Gastrocnemius medialis (tissue), 4 donors: ENCODE data around the gene ACADVL. TPM values are rescaled to one million over a fixed set of nuclear protein-coding genes. Genes with fewer than 3 reads are reported as not detected.

Source experiments
- ATAC-seq, 2 donors: fragments of 150-250 bp; one replicate each; pipeline ENCODE4 v1.9.1; 2016
- DNase-seq, 2 donors: peaks; one replicate each; pipeline ENCODE4 v3.0.0-alpha.2; 2019
- H3K27ac ChIP-seq, 4 donors: fragments of 200-600 bp; sonication (generic); 1 replicate in 1 of 4; 2 replicates in 3 of 4; pipeline ENCODE4 v1.5.1; 2016 to 2018; ENCODE audit warnings: mild to moderate bottlenecking in 2 of 4, moderate library complexity in 1 of 4
- H3K27me3 ChIP-seq, 3 donors: fragments of 200-600 bp; sonication (generic) in 2 of 3; 1 replicate in 1 of 3; 2 replicates in 2 of 3; pipeline versions ENCODE4 v1.5.1 to v1.6.0; 2016 to 2019; ENCODE audit warnings: mild to moderate bottlenecking in 1 of 3, moderate library complexity in 1 of 3
- H3K36me3 ChIP-seq, 2 donors: fragments of 200-600 bp; sonication (generic) in 1 of 2; one replicate each; pipeline ENCODE4 v1.5.1; 2017 to 2018
- H3K4me1 ChIP-seq, 2 donors: fragments of 200-600 bp; sonication (generic) in 1 of 2; one replicate each; pipeline ENCODE4 v1.5.1; 2016 to 2017; ENCODE audit warnings: mild to moderate bottlenecking in 2 of 2
- H3K4me3 ChIP-seq, 4 donors: fragments of 200-600 bp; sonication (generic) in 3 of 4; 1 replicate in 1 of 4; 2 replicates in 3 of 4; pipeline ENCODE4 v1.5.1; 2016 to 2019; ENCODE audit warnings: mild to moderate bottlenecking in 2 of 4
- H3K9me3 ChIP-seq, 3 donors: fragments of 200-600 bp; sonication (generic) in 2 of 3; 1 replicate in 1 of 3; 2 replicates in 2 of 3; pipeline ENCODE4 v1.5.1; 2016 to 2019
- POLR2A ChIP-seq, 2 donors: fragments of 450-650 bp; IDR thresholded peaks; one replicate each; pipeline ENCODE4 v1.6.1; 2017; ENCODE audit warnings: antibody characterized with exemption in 2 of 2, mild to moderate bottlenecking in 2 of 2, moderate library complexity in 2 of 2
- in situ Hi-C, 4 donors: fragments of 200-750 bp; cut with MboI; loops; one replicate each; pipeline versions ENCODE4 v1.15.0 to v1.8.0; 2017; ENCODE audit warnings: low sequenced_read_pairs in 4 of 4
- intact Hi-C: fragments of 100-400 bp; cut with DNase I; formaldehyde crosslinking; loops from one replicate; pipeline ENCODE4 v1.15.1; 2023; ENCODE audit warnings: low total_unique reads
- total RNA-seq, 4 donors: library from RNA; depleted of rRNA; stranded (reverse); fragments of >200 nt; gene quantifications; one replicate each; pipeline versions ENCODE4 v1.1.0 to v1.2.3, GENCODE V29; 2016
- TF ChIP-seq, protein P1 (sequence below), 5 experiments: fragments of 450-650 bp in 3 of 5; fragments of 200-600 bp in 2 of 5; sonication (generic) in 2 of 5; IDR thresholded peaks in 4 of 5; conservative IDR thresholded peaks in 1 of 5; 1 replicate in 4 of 5; 2 replicates in 1 of 5; pipeline ENCODE4 v1.5.1; 2016 to 2019; ENCODE audit warnings: antibody characterized with exemption in 5 of 5, mild to moderate bottlenecking in 3 of 5, moderate library complexity in 3 of 5

Gene ACADVL
- total RNA-seq, 4 donors from 2014 or later, result 771 to 1,217 (median 1,086) TPM

DNA sequence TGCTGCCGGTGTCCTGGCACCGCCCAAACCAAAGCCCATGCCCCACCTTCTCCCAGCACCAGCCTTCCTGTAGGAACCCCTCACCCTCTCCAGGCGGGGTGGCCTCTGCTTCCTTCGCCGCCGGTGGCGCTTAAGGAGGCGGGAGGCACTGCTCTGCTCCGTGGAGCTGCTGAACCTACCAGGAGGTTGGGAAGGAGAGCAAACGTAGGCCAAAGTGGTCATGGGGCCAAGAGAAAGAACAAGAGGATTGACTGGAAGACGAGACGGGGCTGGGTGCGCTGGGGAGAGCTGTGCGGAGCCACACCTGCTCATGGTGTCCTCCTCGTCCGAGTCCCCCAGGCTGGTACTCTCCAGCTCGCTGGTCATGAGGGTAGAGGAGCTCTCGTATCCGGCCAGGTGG, 9.8 kb downstream of the ACADVL start:
- DNase-seq (no peak), ATAC-seq (no peak)
- in situ Hi-C loops, result no loop called here
- H3K4me3 ChIP-seq, result no peak overlapping the region
- intact Hi-C loops, result no loop called here
- no peak for TF ChIP-seq POLR2A (IDR thresholded peaks at IDR 0.05)
- TF ChIP-seq, protein P1, sequence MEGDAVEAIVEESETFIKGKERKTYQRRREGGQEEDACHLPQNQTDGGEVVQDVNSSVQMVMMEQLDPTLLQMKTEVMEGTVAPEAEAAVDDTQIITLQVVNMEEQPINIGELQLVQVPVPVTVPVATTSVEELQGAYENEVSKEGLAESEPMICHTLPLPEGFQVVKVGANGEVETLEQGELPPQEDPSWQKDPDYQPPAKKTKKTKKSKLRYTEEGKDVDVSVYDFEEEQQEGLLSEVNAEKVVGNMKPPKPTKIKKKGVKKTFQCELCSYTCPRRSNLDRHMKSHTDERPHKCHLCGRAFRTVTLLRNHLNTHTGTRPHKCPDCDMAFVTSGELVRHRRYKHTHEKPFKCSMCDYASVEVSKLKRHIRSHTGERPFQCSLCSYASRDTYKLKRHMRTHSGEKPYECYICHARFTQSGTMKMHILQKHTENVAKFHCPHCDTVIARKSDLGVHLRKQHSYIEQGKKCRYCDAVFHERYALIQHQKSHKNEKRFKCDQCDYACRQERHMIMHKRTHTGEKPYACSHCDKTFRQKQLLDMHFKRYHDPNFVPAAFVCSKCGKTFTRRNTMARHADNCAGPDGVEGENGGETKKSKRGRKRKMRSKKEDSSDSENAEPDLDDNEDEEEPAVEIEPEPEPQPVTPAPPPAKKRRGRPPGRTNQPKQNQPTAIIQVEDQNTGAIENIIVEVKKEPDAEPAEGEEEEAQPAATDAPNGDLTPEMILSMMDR (IDR thresholded peaks at IDR 0.05 in 4 of 5, conservative IDR thresholded peaks at IDR 0.05 in 1 of 5), result no peak
- H3K4me1 ChIP-seq, result peaks cover 20 to 27% of the 10 kb centered on the region in 2 donors
- peaks cover 0 to 60% of the 10 kb centered on the region in 2 donors for H3K36me3 ChIP-seq
- no peaks in the 10 kb centered on the region for H3K9me3 ChIP-seq
- H3K27ac ChIP-seq, result no peak overlapping the region
- no peaks in the 10 kb centered on the region for H3K27me3 ChIP-seq

GRCh38 chr17:7232114-7232513, 12.4 kb downstream of the ACADVL start:
- in situ Hi-C loops (no loop called here), intact Hi-C loops (no loop called here)
- peaks cover 29 to 38% of the 10 kb centered on the region in 2 donors for H3K4me1 ChIP-seq
- H3K27ac ChIP-seq, result no peak overlapping the region
- ATAC-seq (no peak), DNase-seq (no peak)
- no peaks in the 10 kb centered on the region for H3K27me3 ChIP-seq
- no peak overlapping the region for H3K4me3 ChIP-seq
- H3K36me3 ChIP-seq, result peaks cover 0 to 52% of the 10 kb centered on the region in 2 donors
- TF ChIP-seq, protein P1 (IDR thresholded peaks at IDR 0.05 in 4 of 5, conservative IDR thresholded peaks at IDR 0.05 in 1 of 5), result no peak
- no peak for TF ChIP-seq POLR2A (IDR thresholded peaks at IDR 0.05)
- H3K9me3 ChIP-seq, result no peaks in the 10 kb centered on the region

GRCh38 chr17:7233701-7234082, 14.0 kb downstream of the ACADVL start:
- intact Hi-C loops, result loop anchor here (2.0 kb wide), 1 partner anchor 13 kb away; no protein-coding TSS in a partner anchor

DNA sequence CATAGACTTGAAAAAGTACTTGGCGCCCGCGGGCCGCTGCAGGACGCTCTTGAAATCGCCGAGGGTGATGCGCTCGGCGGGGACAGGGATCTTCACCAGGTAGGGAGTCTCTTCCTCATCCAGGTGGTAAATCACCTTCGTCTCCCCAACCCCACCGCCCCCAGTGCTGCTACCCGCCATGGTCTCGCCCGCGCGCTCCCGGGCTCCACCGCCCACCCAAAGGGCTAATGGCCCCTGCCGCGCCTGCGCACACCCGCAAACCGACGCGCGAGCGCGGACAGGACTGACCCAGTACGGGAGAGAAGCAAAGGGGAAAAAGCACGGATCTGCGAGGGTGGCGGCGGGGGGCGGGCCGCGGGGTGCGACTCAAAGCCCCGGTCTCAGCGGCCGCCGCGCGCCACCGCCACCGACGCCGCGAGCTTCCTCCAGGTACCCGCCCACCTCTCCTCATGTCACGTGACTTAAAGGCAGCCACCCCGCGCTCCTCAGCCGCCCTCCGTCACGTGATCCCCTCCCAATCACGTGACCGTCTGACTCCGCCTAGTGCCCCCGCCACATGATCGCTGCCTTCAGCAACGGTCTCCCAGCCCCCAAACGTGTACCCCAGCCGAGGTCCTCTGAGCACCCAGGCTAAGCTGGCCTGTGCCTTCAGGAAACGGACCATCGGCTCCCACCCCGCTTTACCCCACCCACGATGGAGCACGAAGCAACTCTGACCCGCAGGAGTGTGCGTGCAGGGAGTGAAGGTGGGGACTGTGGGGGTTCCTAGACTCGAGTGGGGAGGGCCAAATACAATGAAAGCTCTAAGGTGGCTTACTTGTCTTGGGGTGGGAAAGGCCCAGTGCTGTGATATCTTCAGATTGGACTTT, 14.6 kb downstream of the ACADVL start, which contains the start of gene DVL2:
TSS of gene DVL2 (minus strand) at position 435 of the 869 bp plus-strand sequence. CDS start at position 180, 255 bp downstream.
- in situ Hi-C loops, result no loop called here
- intact Hi-C loops, result loop anchor here (2.0 kb wide), 1 partner anchor 14 kb away; no protein-coding TSS in a partner anchor

More at GRCh38 chr17:7233701-7234082, 14.0 kb downstream of the ACADVL start:
- Histone ChIP-seq H3K4me1 (peaks cover 29 to 44% of the 10 kb centered on the region in 2 donors), H3K27me3 (no peaks in the 10 kb centered on the region), H3K36me3 (peaks cover 0 to 39% of the 10 kb centered on the region in 2 donors), H3K4me3 (peak overlapping the region; percentile 81 to 99 (median 88)), H3K9me3 (no peaks in the 10 kb centered on the region), H3K27ac (peak overlapping the region; percentile 88 to 99 (median 95))
- in situ Hi-C loops, result no loop called here
- TF ChIP-seq, protein P1 (IDR thresholded peaks at IDR 0.05 in 4 of 5, conservative IDR thresholded peaks at IDR 0.05 in 1 of 5), result no peak
- TF ChIP-seq POLR2A (IDR thresholded peaks at IDR 0.05), result no peak
- DNase-seq (no peak), ATAC-seq (peak; percentile 3)

More for the DNA sequence above, 14.6 kb downstream of the ACADVL start, which contains the start of gene DVL2:
- peak within 1 kb of the TSS; percentile 81 to 99 (median 88) for H3K4me3 ChIP-seq
- peak; percentile 59 to 70 for ATAC-seq
- H3K27me3 ChIP-seq, result no peaks in the 10 kb centered on the region
- peak; percentile 81 to 88 for TF ChIP-seq POLR2A (IDR thresholded peaks at IDR 0.05)
- TF ChIP-seq, protein P1 (IDR thresholded peaks at IDR 0.05 in 4 of 5, conservative IDR thresholded peaks at IDR 0.05 in 1 of 5), result peak in 3 of 5 experiments; percentile 4 to 88 (median 77)
- H3K9me3 ChIP-seq, result no peaks in the 10 kb centered on the region
- H3K27ac ChIP-seq, result peak within 1 kb of the TSS; percentile 88 to 99 (median 95)
- H3K36me3 ChIP-seq, result peaks cover 0 to 33% of the 10 kb centered on the region in 2 donors
- DNase-seq, result peak; percentile 93 to 96
- peaks cover 29 to 44% of the 10 kb centered on the region in 2 donors for H3K4me1 ChIP-seq
